Measurements from ENCODE around the gene ANKRD18A. TPM values are rescaled to one million over a fixed set of nuclear protein-coding genes. Genes with fewer than 3 reads are reported as not detected.
"Not testable (repeated sequence)": the region's sequence is repeated elsewhere in the genome, so short reads cannot be mapped to it uniquely, and the experiment has no call there.

The ANKRD18A gene
- total and polyA plus RNA-seq, 2 of the 4 experiments (the other 2 are of a cell fraction), result not detected

- CTCF ChIA-PET; H4K91ac ChIP-seq (ENCODE audit: insufficient read depth, low read depth, low read length); H3K9me1 ChIP-seq (ENCODE audit: insufficient read depth, low read length); H3K23ac ChIP-seq (ENCODE audit: low read depth, low read length); H3K4me3 ChIP-seq (ENCODE audit: insufficient read depth, low read depth, low read length); intact Hi-C loops (cut with micrococcal nuclease); H3K18ac ChIP-seq (ENCODE audit: low read depth, low read length); H4K20me1 ChIP-seq (ENCODE audit: insufficient read depth, low read length); H2BK5ac ChIP-seq (ENCODE audit: low read depth, low read length, poor library complexity, severe bottlenecking); H2BK15ac ChIP-seq (ENCODE audit: low read depth, low read length); H3K27me3 ChIP-seq (ENCODE audit: control insufficient read depth, insufficient read depth, low read length); H2BK120ac ChIP-seq (ENCODE audit: low read depth, low read length); H2AK5ac ChIP-seq (ENCODE audit: low read depth, low read length); H4K5ac ChIP-seq (ENCODE audit: low read depth, low read length); H3K79me1 ChIP-seq (ENCODE audit: low read depth in 1 of 2, low read length in 2 of 2); POLR2A ChIA-PET (ENCODE audit: unreplicated experiment); H3K27ac ChIP-seq (ENCODE audit: insufficient read depth, low read length); H3K14ac ChIP-seq (replicated peaks; ENCODE audit: low read depth, low read length); H2AFZ ChIP-seq (replicated peaks; ENCODE audit: low read length, poor library complexity); H2AK9ac ChIP-seq (replicated peaks; ENCODE audit: low read depth, low read length, poor library complexity); H3K9ac ChIP-seq (ENCODE audit: low read depth, low read length); H3K4me2 ChIP-seq (ENCODE audit: low read depth, low read length); DNase-seq; H3K4ac ChIP-seq (ENCODE audit: low read depth, low read length); BruUV-seq (replicated peaks); H4K8ac ChIP-seq (ENCODE audit: low read depth in 2 of 2, low read length in 2 of 2); H2BK20ac ChIP-seq (ENCODE audit: low read depth, low read length); H3K36me3 ChIP-seq (ENCODE audit: control insufficient read depth, insufficient read depth, low read length); H3K9me3 ChIP-seq (ENCODE audit: control insufficient read depth, insufficient read depth, low read length); H3K4me1 ChIP-seq (ENCODE audit: control insufficient read depth, insufficient read depth, low read length); in situ Hi-C loops (cut with MboI; ENCODE audit: low sequenced_read_pairs); dilution Hi-C loops (cut with HindIII; ENCODE audit: low sequenced_read_pairs, unreplicated experiment); H3K56ac ChIP-seq (ENCODE audit: extremely low read depth, insufficient read depth, low read length); ATAC-seq (ENCODE audit: low read depth): not testable (repeated sequence)
- WGBS, 2 experiments (ENCODE audit: extremely low coverage in 2 of 2, insufficient read length in 1 of 2), result no CpG with 5 or more reads among the region's 1 CpG
These were observed 56.5 kb downstream of the ANKRD18A start for GRCh38 chr9:38563911-38564310.

DNA sequence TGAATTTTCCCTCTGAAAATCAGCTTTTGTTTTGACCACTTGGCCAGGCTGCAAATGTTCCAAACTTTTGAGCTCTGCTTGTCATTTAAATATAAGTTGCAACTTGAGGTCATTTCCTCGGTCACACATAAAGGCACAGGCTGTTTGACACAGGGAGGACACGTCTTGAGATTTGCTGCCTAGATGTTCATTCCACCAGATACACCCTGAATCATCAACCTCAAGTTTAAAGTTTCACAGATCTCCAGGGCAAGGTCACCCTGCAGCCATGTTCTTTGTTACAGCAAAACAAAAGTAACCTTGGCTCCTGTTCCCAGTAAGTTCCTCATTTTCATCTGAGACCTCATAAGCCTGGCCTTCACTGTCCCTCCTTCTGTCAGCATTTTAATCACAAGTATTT lies 59.3 kb downstream of the ANKRD18A start:
- H3K14ac ChIP-seq (replicated peaks; ENCODE audit: low read depth, low read length); H2BK120ac ChIP-seq (ENCODE audit: low read depth, low read length); CTCF ChIA-PET; H3K23ac ChIP-seq (ENCODE audit: low read depth, low read length); H3K36me3 ChIP-seq (ENCODE audit: control insufficient read depth, insufficient read depth, low read length); intact Hi-C loops (cut with micrococcal nuclease); H4K8ac ChIP-seq (ENCODE audit: low read depth in 2 of 2, low read length in 2 of 2); ATAC-seq (ENCODE audit: low read depth); DNase-seq; H2BK20ac ChIP-seq (ENCODE audit: low read depth, low read length); H2BK15ac ChIP-seq (ENCODE audit: low read depth, low read length); H3K56ac ChIP-seq (ENCODE audit: extremely low read depth, insufficient read depth, low read length); H3K18ac ChIP-seq (ENCODE audit: low read depth, low read length); H3K9me1 ChIP-seq (ENCODE audit: insufficient read depth, low read length); H4K91ac ChIP-seq (ENCODE audit: insufficient read depth, low read depth, low read length); H2BK5ac ChIP-seq (ENCODE audit: low read depth, low read length, poor library complexity, severe bottlenecking); H3K27me3 ChIP-seq (ENCODE audit: control insufficient read depth, insufficient read depth, low read length); H3K9me3 ChIP-seq (ENCODE audit: control insufficient read depth, insufficient read depth, low read length); H3K4me3 ChIP-seq (ENCODE audit: insufficient read depth, low read depth, low read length); BruUV-seq (replicated peaks); H4K5ac ChIP-seq (ENCODE audit: low read depth, low read length); H3K4me2 ChIP-seq (ENCODE audit: low read depth, low read length); H3K27ac ChIP-seq (ENCODE audit: insufficient read depth, low read length); H4K20me1 ChIP-seq (ENCODE audit: insufficient read depth, low read length); POLR2A ChIA-PET (ENCODE audit: unreplicated experiment); in situ Hi-C loops (cut with MboI; ENCODE audit: low sequenced_read_pairs); H3K4me1 ChIP-seq (ENCODE audit: control insufficient read depth, insufficient read depth, low read length); dilution Hi-C loops (cut with HindIII; ENCODE audit: low sequenced_read_pairs, unreplicated experiment); H3K9ac ChIP-seq (ENCODE audit: low read depth, low read length); H3K4ac ChIP-seq (ENCODE audit: low read depth, low read length); H2AFZ ChIP-seq (replicated peaks; ENCODE audit: low read length, poor library complexity); H3K79me1 ChIP-seq (ENCODE audit: low read depth in 1 of 2, low read length in 2 of 2); H2AK9ac ChIP-seq (replicated peaks; ENCODE audit: low read depth, low read length, poor library complexity); H2AK5ac ChIP-seq (ENCODE audit: low read depth, low read length): not testable (repeated sequence)
- WGBS, 2 experiments (ENCODE audit: extremely low coverage in 2 of 2, insufficient read length in 1 of 2), result 31% methylated on average over 2 of the region's 2 CpGs; no CpG with 5 or more reads in 1 of the 2 experiments

Measured in IMR-90 (cell line).